ENCODE data around the gene PTPRA.
A peak's percentile ranks its signal among the peaks of the same experiment; 100 is the strongest.
"Not testable (repeated sequence)": the region's sequence is repeated elsewhere in the genome, so short reads cannot be mapped to it uniquely, and the experiment has no call there.

Gene PTPRA

DNA sequence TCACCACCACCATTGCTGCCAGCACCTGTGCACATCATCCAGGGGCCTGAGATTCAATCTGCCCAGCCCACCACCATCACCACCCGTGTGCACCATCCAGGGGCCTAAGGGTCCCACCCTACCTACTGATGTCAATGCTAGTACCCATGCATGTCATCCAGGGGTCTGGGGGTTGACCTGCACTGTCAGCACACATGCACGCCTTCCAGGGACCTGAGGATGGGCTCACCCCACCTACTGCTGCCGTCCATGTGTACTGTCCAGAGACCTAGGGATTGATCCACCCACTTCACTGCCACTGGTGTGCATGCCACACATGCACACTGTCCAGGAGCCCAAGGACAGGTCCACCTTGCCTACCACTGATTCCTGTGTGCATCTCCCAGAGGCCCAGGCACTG lies 186.2 kb downstream of the PTPRA start:
- Mint-ChIP-seq H3K4me3 (no peak overlapping the region), H3K27me3 (no peaks in the 10 kb centered on the region), H3K4me1 (peaks cover 6% of the 10 kb centered on the region), H3K36me3 (ENCODE audit: low read depth) (no peaks in the 10 kb centered on the region), H3K27ac (no peak overlapping the region), H3K9me3 (no peaks in the 10 kb centered on the region)
- ATAC-seq (no peak), DNase-seq (no peak)

DNA sequence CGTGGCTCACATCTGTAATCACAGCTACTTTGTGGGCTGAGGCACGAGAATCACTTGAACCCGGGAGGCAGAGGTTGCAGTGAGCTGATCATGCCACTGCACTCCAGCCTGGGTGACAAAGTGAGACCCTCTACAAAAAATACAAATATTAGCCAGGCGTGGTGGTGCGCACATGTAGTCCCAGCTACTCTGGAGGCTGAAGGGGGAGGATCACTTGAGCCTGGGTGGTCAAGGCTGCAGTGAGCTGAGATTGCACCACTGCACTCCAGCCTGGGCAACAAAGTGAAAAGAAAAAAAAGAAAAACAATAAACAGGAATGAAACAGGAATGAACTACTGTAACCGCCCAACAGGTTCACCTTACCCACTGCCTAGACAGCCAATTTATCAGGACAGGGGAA lies 190.8 kb downstream of the PTPRA start:
- H3K36me3 Mint-ChIP-seq (ENCODE audit: low read depth); H3K27ac Mint-ChIP-seq; H3K9me3 Mint-ChIP-seq; ATAC-seq; H3K4me1 Mint-ChIP-seq; H3K4me3 Mint-ChIP-seq; DNase-seq; H3K27me3 Mint-ChIP-seq: not testable (repeated sequence)

DNA sequence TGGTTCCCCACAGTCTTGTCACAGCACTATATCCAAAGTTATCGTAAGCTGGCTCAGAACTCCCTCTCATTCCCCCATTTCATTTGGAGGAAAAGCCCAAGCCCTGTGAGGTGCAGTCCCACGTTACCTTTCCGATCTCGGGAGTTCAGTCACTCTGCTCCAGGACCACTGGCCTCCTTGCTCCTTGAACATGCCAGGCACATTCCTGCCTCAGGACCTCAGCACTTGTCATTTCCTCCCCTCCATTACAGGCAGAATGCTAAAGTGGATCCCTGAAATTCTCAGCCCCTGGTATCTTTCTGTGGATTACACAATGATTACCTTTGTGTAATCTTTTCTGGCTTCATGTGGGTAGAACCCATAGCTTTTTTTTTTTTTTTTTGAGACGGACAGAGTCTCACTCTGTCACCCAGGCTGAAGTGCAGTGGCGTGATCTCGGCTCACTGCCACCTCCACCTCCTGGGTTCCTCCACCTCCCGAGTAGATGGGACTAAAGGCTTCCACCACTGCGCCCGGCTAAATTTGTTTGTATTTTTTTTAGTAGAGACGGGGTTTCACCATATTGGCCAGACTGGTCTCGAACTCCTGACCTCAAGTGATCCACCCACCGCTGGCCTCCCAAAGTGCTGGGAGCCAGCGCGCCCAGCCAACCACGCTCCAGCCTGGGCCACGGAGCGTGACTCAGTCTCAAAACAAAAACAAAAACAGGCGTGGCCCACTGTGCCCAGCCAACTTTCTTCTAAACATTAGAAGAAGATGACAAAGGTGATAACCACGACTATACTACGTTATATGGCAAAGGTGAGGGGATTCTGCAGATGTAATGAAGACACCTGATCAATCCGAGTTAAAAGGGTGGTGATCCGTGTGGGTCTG lies 194.1 kb downstream of the PTPRA start:
- Mint-ChIP-seq H3K27me3 (peaks cover 2% of the 10 kb centered on the region), H3K4me3 (no peak overlapping the region), H3K4me1 (peaks cover 16% of the 10 kb centered on the region), H3K27ac (no peak overlapping the region), H3K9me3 (no peaks in the 10 kb centered on the region), H3K36me3 (ENCODE audit: low read depth) (no peaks in the 10 kb centered on the region)
- ATAC-seq = no peak
- no peak for DNase-seq

DNA sequence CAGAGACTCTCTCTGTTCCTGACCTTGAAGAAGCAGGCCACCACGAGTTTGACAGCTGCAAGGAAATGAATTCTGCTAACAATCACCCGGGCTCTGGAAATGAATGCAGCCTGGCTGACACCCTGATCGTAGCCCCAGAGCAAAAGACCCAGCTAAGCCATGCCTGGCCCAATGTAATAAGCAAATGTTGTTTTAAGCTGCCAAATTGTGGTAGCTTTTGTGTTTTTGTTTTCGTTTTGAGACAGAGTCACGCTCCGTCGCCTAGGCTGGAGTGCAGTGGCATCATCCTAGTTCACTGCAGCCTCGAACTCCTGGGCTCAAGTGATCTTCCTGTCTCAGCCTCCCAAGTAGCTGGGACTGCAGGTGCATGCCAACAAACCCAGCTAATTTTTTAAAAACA lies 194.8 kb downstream of the PTPRA start:
- peaks cover 3% of the 10 kb centered on the region for H3K27me3 Mint-ChIP-seq
- no peak overlapping the region for H3K4me3 Mint-ChIP-seq
- ATAC-seq = no peak
- DNase-seq = no peak
- peaks cover 20% of the 10 kb centered on the region for H3K4me1 Mint-ChIP-seq
- no peaks in the 10 kb centered on the region for H3K9me3 Mint-ChIP-seq
- no peak overlapping the region for H3K27ac Mint-ChIP-seq
- H3K36me3 Mint-ChIP-seq (ENCODE audit: low read depth) = no peaks in the 10 kb centered on the region

DNA sequence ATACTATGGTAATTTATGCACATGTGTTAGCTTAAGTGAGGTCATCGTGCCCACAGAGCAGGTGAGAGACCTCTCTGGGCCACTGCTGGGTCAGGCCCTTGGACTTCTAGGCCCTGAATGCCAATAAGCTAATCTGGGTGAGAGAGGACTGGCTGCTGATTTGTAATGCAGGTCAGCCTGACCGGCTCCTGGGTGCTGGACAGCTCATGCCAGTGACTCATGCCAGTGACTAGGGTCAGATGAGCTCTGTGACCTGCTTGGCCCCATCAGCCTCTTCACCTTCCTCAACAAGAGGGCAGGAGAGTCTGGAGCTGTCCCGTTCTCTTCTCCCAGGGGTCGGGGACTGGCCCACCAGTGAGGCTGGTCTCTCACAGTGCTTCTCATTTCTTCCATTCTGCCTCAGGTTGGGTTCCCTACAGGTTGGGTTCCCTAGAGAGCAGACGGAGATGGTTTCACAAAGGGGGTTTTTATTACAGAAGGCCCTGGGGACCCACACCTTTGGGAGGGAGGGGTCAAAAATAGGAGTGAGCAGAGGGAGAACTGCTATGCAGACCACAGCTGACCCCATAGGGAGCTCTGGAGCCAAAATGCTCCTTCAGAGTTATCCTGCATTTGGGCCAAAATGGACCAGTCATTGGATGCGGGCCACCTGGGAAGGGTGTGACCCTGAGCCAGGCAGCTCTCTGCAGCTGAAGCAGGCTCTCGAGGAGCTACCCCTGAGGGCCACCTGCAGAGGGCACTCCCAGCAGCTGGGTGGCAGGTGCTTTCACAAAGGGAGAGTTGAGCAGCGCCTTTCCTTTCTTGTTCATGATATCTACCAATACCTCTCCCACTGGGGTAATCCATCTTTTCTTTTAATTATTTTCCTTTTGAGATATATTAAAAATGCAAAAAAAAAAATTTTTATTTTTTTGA lies 196.0 kb downstream of the PTPRA start:
- peaks cover 18% of the 10 kb centered on the region for H3K4me1 Mint-ChIP-seq
- H3K9me3 Mint-ChIP-seq = no peaks in the 10 kb centered on the region
- H3K27me3 Mint-ChIP-seq = peaks cover 3% of the 10 kb centered on the region
- DNase-seq (no peak), ATAC-seq (peak; percentile 50)
- no peaks in the 10 kb centered on the region for H3K36me3 Mint-ChIP-seq (ENCODE audit: low read depth)
- no peak overlapping the region for H3K4me3 Mint-ChIP-seq
- H3K27ac Mint-ChIP-seq = no peak overlapping the region

DNA sequence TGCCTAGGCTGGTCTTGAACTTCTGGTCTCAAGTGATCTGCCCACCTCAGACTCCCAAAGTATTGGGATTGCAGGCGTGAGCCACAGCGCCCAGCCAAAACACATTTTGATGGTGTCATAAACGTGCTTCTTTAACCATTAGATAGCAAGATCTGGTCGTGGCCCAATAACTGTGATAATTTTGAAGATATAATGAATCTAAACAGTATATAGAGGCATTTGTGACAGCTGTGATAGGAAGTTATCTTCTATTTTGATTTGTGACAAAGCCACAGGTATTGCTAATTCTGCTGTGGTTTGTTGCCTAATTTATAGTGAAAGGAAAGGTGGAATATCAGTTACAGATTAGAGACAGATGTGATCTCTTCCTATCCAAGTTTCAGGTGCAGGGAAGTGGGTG lies 197.4 kb downstream of the PTPRA start:
- Mint-ChIP-seq H3K27me3 (peaks cover 6% of the 10 kb centered on the region), H3K4me1 (peaks cover 15% of the 10 kb centered on the region), H3K27ac (no peak overlapping the region), H3K36me3 (ENCODE audit: low read depth) (no peaks in the 10 kb centered on the region), H3K9me3 (no peaks in the 10 kb centered on the region), H3K4me3 (peak overlapping the region; percentile 27)
- ATAC-seq = no peak
- DNase-seq = no peak

DNA sequence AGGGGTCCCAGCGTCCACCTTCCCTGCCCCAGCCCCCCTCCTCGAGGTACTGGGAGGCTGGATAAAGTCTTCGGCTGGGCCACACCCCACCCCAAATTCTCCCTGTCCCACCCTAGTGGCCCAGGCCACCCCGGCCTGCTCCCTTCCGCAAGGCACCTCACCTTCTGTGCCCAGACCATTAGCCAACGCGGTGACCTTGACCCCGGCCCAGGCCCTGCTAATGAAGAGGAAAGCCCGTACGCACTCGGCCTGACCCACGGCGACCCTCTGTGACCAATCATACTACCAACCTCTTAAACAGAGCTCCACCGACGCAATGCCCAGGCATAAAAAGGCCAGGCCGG lies 198.0 kb downstream of the PTPRA start:
- H3K4me3 Mint-ChIP-seq = peak overlapping the region; percentile 33
- peaks cover 6% of the 10 kb centered on the region for H3K27me3 Mint-ChIP-seq
- H3K36me3 Mint-ChIP-seq (ENCODE audit: low read depth) = no peaks in the 10 kb centered on the region
- no peak for ATAC-seq
- H3K27ac Mint-ChIP-seq = no peak overlapping the region
- peaks cover 15% of the 10 kb centered on the region for H3K4me1 Mint-ChIP-seq
- no peaks in the 10 kb centered on the region for H3K9me3 Mint-ChIP-seq
- DNase-seq = no peak

DNA sequence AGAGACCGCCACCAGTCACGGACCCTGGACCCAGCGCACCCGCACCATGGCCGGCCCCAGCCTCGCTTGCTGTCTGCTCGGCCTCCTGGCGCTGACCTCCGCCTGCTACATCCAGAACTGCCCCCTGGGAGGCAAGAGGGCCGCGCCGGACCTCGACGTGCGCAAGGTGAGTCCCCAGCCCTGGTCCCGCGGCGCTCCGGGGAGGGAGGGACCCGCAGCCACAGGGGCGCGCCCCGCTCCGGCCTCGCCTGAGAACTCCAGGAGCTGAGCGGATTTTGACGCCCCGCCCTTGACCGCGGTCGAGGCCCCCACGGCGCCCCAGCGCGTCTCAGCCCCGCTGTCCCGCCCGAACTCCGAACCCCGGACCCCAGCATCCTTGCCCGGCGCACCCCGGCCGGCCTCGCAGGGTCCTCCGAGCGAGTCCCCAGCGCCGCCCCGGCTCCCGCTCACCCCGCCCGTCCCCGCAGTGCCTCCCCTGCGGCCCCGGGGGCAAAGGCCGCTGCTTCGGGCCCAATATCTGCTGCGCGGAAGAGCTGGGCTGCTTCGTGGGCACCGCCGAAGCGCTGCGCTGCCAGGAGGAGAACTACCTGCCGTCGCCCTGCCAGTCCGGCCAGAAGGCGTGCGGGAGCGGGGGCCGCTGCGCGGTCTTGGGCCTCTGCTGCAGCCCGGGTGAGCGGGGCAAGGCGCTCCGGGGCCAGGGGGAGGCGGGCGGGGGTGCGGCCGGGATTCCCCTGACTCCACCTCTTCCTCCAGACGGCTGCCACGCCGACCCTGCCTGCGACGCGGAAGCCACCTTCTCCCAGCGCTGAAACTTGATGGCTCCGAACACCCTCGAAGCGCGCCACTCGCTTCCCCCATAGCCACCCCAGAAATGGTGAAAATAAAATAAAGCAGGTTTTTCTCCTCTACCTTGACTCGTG lies 198.6 kb downstream of the PTPRA start, which contains the start of gene OXT:
Gene OXT (plus strand): TSS at position 11 of the 920 bp plus-strand sequence. CDS start 36 bp downstream, at position 47.
- Mint-ChIP-seq H3K27me3 (peaks cover 6% of the 10 kb centered on the region), H3K27ac (peak within 1 kb of the TSS; percentile 54), H3K36me3 (ENCODE audit: low read depth) (no peaks in the 10 kb centered on the region), H3K4me3 (peak within 1 kb of the TSS; percentile 61), H3K4me1 (peaks cover 17% of the 10 kb centered on the region), H3K9me3 (no peaks in the 10 kb centered on the region)
- peak; percentile 74 for ATAC-seq
- DNase-seq = peak; percentile 67

DNA sequence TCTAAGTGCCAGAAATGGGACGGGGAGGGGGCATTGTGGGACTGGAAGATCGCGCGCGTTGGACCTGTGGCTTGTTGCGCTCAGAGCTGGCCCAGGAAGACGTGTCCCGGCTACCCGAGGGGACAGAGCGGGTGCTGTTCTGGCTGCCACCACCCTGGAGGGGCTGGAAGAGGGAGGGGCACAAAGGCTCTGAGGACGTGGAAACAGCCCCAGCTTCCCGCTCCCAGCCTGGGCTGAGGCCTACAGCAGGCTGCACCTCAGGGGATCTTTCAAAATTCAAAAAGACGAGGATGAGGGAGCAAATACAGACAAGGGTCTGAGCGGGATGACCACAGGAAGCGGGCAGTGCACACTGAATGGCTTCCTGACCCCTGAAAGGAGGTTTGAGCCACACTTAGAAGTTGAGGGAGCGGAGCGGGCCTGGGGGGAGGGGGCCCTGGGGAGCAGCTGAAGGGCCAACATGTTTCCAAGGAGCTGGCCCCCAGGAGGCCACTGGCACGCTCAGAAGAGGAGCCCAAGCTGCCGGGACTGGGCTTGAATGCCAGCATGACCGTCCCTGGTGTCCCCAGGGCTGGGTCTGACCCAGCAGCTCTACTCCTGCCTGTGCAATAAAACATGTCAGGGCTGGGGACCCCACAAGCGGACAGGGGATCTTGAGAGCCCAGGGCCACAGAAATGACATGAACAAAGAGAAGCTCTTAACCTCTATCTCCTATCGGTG lies 199.4 kb downstream of the PTPRA start:
- ATAC-seq = no peak
- peak overlapping the region; percentile 61 for H3K4me3 Mint-ChIP-seq
- H3K36me3 Mint-ChIP-seq (ENCODE audit: low read depth) = no peaks in the 10 kb centered on the region
- peak overlapping the region; percentile 54 for H3K27ac Mint-ChIP-seq
- peaks cover 6% of the 10 kb centered on the region for H3K27me3 Mint-ChIP-seq
- no peaks in the 10 kb centered on the region for H3K9me3 Mint-ChIP-seq
- no peak for DNase-seq
- peaks cover 25% of the 10 kb centered on the region for H3K4me1 Mint-ChIP-seq

DNA sequence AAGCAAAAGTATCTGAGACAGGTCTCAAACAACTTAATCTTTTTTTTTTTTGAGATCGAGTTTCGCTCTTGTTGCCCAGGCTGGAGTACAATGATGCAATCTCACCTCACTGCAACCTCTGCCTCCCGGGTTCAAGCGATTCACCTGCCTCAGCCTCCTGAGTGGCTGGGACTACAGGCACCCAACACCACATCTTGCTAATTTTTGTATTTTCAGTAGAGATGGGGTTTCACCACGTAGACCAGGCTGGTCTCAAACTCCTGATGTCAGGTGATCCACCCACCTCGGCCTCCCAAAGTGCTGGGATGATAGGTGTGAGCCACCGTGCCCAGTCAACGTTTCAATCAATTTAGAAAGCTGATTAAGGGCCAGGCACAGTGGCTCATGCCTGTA lies 200.0 kb downstream of the PTPRA start:
- ATAC-seq; H3K4me3 Mint-ChIP-seq; H3K9me3 Mint-ChIP-seq; H3K27me3 Mint-ChIP-seq; H3K27ac Mint-ChIP-seq; H3K36me3 Mint-ChIP-seq (ENCODE audit: low read depth); DNase-seq: not testable (repeated sequence)
- peaks cover 28% of the 10 kb centered on the region for H3K4me1 Mint-ChIP-seq

DNA sequence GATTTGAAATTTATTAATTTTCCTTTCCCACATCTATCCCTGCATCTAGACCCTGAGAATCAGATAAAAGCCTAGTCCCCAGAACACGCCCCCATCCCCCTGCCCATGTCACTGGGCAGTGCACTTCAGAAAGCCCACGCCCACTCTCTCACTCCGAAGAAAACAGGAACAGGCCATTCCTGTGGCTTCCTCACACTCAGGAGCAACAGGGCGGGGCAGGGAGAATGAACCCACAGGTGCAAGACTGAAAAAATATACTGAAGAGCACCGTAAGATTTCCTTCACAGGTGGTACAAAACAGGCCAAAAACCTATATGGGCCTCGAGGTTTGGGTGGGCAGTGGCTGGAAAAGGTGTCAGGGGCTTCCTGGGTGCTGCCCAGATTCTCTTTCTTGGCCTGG lies 201.5 kb downstream of the PTPRA start:
- no peak for ATAC-seq
- no peak overlapping the region for H3K27ac Mint-ChIP-seq
- no peak for DNase-seq

DNA sequence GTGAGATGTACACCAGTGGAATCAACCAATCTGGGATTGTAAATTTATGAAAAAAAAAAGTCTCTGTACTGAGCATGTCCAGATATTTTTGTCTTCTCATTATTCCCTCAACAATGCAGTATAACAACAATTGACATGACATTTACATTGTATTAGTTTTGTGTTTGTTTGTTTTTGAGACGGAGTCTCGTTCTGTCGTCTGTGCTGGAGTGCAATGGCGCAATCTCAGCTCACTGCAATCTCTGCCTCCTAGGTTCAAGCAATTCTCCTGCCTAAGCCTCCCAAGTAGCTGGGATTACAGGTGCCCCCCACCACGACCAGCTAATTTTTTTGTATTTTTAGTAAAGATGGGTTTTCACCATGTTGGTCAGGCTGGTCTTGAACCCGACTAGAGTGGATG lies 202.0 kb downstream of the PTPRA start:
- Mint-ChIP-seq H3K27me3 (peaks cover 12% of the 10 kb centered on the region), H3K4me1 (peaks cover 28% of the 10 kb centered on the region)
- not testable (repeated sequence) for ATAC-seq; H3K9me3 Mint-ChIP-seq; H3K4me3 Mint-ChIP-seq; H3K36me3 Mint-ChIP-seq (ENCODE audit: low read depth); DNase-seq; H3K27ac Mint-ChIP-seq

More for the DNA sequence above, 201.5 kb downstream of the PTPRA start:
- no peaks in the 10 kb centered on the region for H3K36me3 Mint-ChIP-seq (ENCODE audit: low read depth)
- H3K9me3 Mint-ChIP-seq = no peaks in the 10 kb centered on the region
- H3K4me1 Mint-ChIP-seq = peaks cover 28% of the 10 kb centered on the region
- H3K27me3 Mint-ChIP-seq = peaks cover 8% of the 10 kb centered on the region
- no peak overlapping the region for H3K4me3 Mint-ChIP-seq

DNA sequence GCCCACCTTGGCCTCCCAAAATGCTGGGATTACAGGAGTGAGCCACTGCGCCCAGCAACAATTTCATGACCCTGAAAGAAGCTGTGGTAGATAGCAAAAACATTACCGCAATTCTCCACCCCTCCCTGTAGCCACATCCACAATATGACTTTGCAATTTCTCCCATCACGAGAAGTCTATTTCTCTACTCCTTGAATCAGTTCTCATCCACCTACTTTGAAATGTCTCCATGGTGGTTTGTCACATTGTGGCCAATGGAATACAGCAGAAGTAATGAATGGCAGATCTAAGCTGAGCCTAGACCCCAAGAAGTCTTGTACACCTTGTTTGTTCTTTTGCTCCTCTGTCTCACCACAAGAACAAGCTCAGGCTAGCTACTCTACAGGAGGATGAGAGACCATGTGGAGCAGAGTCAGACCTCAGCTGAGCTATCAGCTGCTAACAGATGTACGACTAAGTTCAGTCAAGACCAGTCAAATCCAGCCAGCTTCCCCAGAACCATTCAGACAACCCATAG lies 204.4 kb downstream of the PTPRA start:
- H3K27ac Mint-ChIP-seq = peak overlapping the region; percentile 21
- no peak overlapping the region for H3K4me3 Mint-ChIP-seq
- H3K27me3 Mint-ChIP-seq = peaks cover 30% of the 10 kb centered on the region
- no peaks in the 10 kb centered on the region for H3K9me3 Mint-ChIP-seq
- ATAC-seq = peak; percentile 30
- H3K36me3 Mint-ChIP-seq (ENCODE audit: low read depth) = no peaks in the 10 kb centered on the region
- peaks cover 19% of the 10 kb centered on the region for H3K4me1 Mint-ChIP-seq
- DNase-seq = no peak
